Lower leg skin (tissue), 3 donors: ENCODE results near the gene LPIN1.

Source experiments
- CTCF ChIP-seq, 3 donors: fragments of 450-650 bp; IDR thresholded peaks; one replicate each; pipeline ENCODE4 v1.5.1; 2016; ENCODE audit warnings: antibody characterized with exemption in 3 of 3, mild to moderate bottlenecking in 3 of 3, moderate library complexity in 2 of 3
- POLR2A ChIP-seq, 2 donors: fragments of 450-650 bp; IDR thresholded peaks; one replicate each; pipeline ENCODE4 v1.6.1; 2016 to 2017; ENCODE audit warnings: antibody characterized with exemption in 2 of 2, mild to moderate bottlenecking in 1 of 2, moderate library complexity in 1 of 2

GRCh38 chr2:11876889-11877288 is 130.5 kb downstream of the LPIN1 start:
- no peak for TF ChIP-seq CTCF (IDR thresholded peaks at IDR 0.05)
- TF ChIP-seq POLR2A (IDR thresholded peaks at IDR 0.05), result no peak
